Activated naive CD4-positive, alpha-beta T cell treated with anti-CD3 and anti-CD28 coated beads, Interleukin-2, amount 10 ng/mL, durations not matched to agents 7 days and 5 days (primary cell): Measurements from ENCODE around the gene ALK.
A peak's percentile ranks its signal among the peaks of the same experiment; 100 is the strongest.

ENCODE experiments used
- CTCF ChIA-PET: fragments of 350-600 bp; sonication (Branson Sonifier 250); formaldehyde crosslinking; loops from one replicate; lab custom pipeline; 2021; ENCODE audit warnings: antibody characterized with exemption; lab: Charles Lee
- DNase-seq: peaks from one replicate; pipeline ENCODE4 v3.0.0-alpha.2; 2020
- H3K27ac Mint-ChIP-seq: one replicate; pipeline ENCODE4 v1.8.0; 2021; ENCODE audit warnings: mild to moderate bottlenecking, moderate library complexity, mixed read lengths
- H3K27me3 Mint-ChIP-seq: one replicate; pipeline ENCODE4 v1.8.0; 2021; ENCODE audit warnings: mild to moderate bottlenecking, mixed read lengths
- H3K36me3 Mint-ChIP-seq: one replicate; pipeline ENCODE4 v1.8.0; 2021; ENCODE audit warnings: mixed read lengths
- H3K4me1 Mint-ChIP-seq: one replicate; pipeline ENCODE4 v1.8.0; 2021; ENCODE audit warnings: mixed read lengths
- H3K4me3 Mint-ChIP-seq: one replicate; pipeline ENCODE4 v1.8.0; 2021; ENCODE audit warnings: mild to moderate bottlenecking, moderate library complexity, mixed read lengths
- H3K9me3 Mint-ChIP-seq: one replicate; pipeline ENCODE4 v1.8.0; 2021; ENCODE audit warnings: mixed read lengths

The ALK gene

DNA sequence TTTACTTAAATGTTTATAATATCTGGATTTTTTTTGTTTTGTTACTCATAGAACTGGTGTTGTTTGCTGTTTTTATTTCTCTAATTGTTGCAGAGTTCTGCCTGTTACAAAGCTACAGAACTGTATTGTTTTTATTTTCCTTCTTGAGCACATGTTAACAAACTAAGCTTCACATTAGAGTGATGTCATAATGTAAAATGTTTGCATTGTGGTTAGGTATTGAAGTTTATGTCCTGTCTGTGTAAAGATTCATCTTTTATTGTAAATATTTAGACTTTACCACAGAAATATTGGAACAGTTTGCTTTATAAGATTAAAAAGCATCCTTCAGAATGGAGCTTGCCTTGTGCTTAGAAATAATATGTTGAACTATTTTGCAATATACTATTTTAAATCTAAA is 738.5 kb downstream of the ALK start:
- CTCF ChIA-PET = no interaction called here
- DNase-seq = no peak
- Mint-ChIP-seq H3K9me3 (peaks cover 4% of the 10 kb centered on the region), H3K27ac (no peak overlapping the region), H3K4me3 (no peak overlapping the region), H3K4me1 (no peaks in the 10 kb centered on the region), H3K27me3 (no peaks in the 10 kb centered on the region), H3K36me3 (peaks cover 32% of the 10 kb centered on the region)

DNA sequence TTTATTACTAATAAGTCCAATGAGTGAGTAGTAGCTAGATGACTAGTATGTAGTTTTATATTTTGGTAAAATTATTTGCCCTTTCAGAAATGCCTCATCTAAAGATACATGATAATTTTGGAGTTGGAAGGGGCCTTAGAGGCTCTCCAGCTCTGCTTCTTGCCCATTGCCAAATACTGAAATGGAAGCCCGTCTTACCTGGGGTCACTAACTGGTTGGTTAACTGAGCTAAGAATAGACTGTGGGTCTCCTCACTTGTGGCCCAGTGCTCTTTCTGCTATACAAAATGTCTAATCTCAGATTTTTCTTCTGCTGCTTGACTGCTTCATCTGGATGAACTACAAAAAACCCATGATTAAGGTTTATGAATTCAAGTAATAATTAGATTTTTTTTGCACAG is 739.1 kb downstream of the ALK start:
- DNase-seq = no peak
- CTCF ChIA-PET = interaction anchor here (1.0 kb wide), 1 partner anchor 223 kb away, joined by 3 read pairs; no protein-coding TSS in a partner anchor
- H3K27me3 Mint-ChIP-seq = no peaks in the 10 kb centered on the region
- peaks cover 27% of the 10 kb centered on the region for H3K36me3 Mint-ChIP-seq
- H3K27ac Mint-ChIP-seq = no peak overlapping the region
- H3K9me3 Mint-ChIP-seq = no peaks in the 10 kb centered on the region
- no peak overlapping the region for H3K4me3 Mint-ChIP-seq
- H3K4me1 Mint-ChIP-seq = no peaks in the 10 kb centered on the region

DNA sequence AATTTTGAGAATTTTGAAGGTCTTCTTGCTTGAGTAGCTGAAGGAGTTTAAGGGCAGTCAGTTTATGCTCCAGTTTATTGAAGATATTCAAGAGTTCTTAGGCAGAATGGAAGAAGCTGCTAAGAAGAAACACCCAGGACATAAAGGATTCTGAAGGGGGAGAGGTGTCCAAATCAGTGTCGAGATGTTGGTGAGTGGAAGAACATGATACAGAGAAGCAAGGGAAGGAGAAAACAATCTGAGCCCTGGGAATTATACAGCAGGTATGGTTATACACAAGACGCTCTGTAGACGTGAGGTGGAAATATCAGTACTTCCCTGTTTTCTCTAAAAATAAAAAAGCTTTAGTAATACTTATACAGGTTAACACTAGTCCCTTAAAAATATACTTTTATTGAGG is 746.0 kb downstream of the ALK start:
- CTCF ChIA-PET = no interaction called here
- H3K4me1 Mint-ChIP-seq = no peaks in the 10 kb centered on the region
- H3K4me3 Mint-ChIP-seq = no peak overlapping the region
- H3K27me3 Mint-ChIP-seq = no peaks in the 10 kb centered on the region
- no peaks in the 10 kb centered on the region for H3K9me3 Mint-ChIP-seq
- no peak overlapping the region for H3K27ac Mint-ChIP-seq
- peaks cover 32% of the 10 kb centered on the region for H3K36me3 Mint-ChIP-seq
- no peak for DNase-seq

DNA sequence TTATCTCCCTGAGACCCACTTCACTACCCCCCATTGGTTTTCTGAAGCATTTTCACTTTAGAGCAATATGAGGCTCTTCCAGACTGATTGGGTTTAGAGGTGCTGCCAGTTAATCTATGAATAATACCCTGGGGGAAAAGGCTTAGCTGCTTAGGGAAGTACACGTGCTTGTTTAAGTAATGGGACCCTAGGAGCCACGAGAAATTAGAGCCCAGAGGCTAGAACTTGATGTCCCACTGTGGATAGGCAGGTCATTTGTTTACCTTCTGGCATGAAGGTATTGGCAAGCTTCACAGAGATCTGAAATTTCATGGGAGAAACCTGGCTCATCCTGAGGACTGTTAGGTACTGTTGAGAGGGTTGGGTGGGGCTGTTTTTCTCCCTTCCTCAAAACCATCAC is 746.4 kb downstream of the ALK start:
- peaks cover 31% of the 10 kb centered on the region for H3K36me3 Mint-ChIP-seq
- DNase-seq = no peak
- no peaks in the 10 kb centered on the region for H3K27me3 Mint-ChIP-seq
- CTCF ChIA-PET = no interaction called here
- H3K27ac Mint-ChIP-seq = no peak overlapping the region
- H3K4me1 Mint-ChIP-seq = no peaks in the 10 kb centered on the region
- no peak overlapping the region for H3K4me3 Mint-ChIP-seq
- no peaks in the 10 kb centered on the region for H3K9me3 Mint-ChIP-seq

DNA sequence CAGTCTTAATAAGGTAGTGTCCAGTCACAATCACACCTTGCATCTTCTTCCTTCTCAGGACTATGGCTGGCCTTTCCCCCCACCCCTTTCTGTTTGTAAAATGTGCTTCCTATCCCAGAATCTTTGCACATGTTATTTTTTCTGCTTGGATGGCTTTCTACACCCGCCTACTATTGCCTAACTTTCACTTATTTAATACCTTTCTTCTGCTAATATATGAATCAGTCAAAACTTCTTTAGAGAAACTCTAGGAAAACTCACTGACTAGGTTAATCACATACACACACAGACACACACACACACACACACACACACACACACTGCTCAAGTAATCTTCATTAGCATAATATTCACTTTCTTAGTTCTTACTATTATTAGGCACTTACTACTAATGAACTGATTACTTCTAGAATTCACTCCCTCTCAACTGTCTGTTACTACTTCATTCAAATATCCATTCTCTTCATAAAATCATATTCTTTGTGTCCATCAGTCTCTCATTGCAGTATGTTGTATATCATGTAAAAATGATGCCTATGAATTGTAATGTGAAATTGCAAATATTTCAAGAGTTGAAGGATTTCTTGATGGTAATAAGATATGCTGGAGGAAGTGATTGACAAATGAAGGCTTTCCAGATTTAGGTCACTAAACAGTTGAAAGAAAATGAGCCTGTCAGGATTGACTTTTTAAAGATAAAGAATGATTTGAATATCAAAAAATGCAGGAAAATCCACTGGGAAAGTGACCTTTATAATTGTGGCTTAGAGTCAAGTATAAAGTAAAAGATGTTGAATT is 754.9 kb downstream of the ALK start:
- Mint-ChIP-seq H3K9me3 (no peaks in the 10 kb centered on the region), H3K4me3 (no peak overlapping the region), H3K4me1 (no peaks in the 10 kb centered on the region), H3K36me3 (peaks cover 35% of the 10 kb centered on the region), H3K27ac (no peak overlapping the region), H3K27me3 (no peaks in the 10 kb centered on the region)
- CTCF ChIA-PET = no interaction called here
- DNase-seq = no peak

DNA sequence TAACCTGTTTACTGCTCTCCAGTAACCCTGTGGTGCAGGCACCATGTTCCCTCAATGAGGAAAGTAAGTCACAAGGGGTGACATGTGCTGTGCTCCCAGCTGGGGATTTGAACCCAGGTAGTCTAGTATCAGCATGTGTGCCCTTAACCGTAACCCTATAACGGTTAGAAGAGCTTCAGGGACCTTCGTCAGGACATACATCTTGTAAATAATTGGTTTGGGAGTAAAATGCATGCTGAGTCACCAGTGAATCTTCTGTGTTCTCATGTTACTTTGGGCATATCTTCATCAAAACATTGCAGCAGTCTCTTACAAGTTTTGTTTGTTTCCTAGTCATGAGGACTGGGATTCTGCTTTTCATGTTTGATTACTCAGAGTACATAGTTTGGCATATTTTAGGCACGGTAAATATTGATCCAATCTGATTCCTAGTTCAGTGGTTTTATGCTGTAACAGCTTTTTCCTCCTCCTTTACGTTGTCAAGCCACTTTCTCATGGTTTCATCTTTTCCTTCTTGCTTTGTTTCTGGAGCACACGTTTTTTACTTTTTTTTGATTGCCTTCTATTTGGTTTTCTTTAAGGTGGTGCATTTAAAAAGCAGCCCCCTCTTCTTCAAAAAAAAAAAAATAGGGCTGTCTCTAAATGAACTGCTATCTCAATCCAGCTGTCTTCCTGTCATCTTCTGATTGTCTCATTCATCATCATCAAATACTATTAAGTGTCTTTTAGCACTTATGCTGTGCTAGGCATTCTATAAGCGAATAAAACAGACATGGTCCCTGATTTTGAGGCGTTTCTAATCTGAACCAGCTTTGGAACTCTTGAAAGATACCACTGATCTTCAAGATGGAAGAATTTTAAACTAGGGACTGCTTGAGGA is 755.8 kb downstream of the ALK start:
- Mint-ChIP-seq H3K27ac (no peak overlapping the region), H3K9me3 (no peaks in the 10 kb centered on the region), H3K4me3 (no peak overlapping the region), H3K27me3 (no peaks in the 10 kb centered on the region), H3K4me1 (no peaks in the 10 kb centered on the region), H3K36me3 (peaks cover 38% of the 10 kb centered on the region)
- CTCF ChIA-PET = interaction anchor here (1.5 kb wide), 1 partner anchor 207 kb away, joined by 6 read pairs; no protein-coding TSS in a partner anchor
- no peak for DNase-seq

DNA sequence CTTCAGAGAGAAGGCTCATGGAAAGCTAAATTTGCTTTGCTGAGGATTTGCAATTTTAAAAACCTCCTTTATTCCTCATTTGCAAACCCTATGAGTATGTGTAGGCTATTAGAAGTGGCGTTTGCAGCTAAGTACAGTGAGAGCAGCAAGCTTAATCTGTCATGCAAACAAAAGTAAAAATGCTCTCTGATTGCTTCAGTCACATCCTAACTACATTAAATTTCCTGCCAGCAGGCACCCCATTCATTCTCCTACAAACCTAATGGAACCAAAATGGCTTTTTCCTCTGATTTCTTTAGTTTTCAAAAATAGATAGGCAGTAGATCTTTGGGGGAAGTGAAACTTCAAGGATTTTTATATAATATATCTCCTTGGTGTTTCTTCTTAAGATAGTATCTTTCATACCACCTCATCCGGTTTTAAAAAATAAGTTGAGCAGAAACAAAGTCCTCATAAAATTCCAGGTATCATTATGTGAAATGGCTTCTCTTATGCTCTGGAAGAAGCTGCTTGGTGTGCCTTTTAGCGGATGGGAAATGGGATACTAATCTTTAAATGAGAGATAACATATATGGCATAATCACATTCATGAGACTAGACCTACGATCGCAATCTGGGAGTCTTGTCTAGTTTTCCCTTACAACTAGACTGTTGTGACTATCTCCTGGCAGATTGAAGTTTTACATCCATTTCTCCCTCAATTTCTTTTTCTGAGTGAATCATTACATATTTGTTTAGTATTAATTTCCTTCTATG is 757.1 kb downstream of the ALK start:
- Mint-ChIP-seq H3K4me1 (no peaks in the 10 kb centered on the region), H3K27ac (no peak overlapping the region), H3K27me3 (no peaks in the 10 kb centered on the region), H3K9me3 (no peaks in the 10 kb centered on the region), H3K36me3 (peaks cover 37% of the 10 kb centered on the region), H3K4me3 (no peak overlapping the region)
- CTCF ChIA-PET = interaction anchor here (0.7 to 1.5 kb wide), 2 partner anchors 205 to 420 kb away, joined by 3 to 6 read pairs; no protein-coding TSS in a partner anchor
- no peak for DNase-seq

DNA sequence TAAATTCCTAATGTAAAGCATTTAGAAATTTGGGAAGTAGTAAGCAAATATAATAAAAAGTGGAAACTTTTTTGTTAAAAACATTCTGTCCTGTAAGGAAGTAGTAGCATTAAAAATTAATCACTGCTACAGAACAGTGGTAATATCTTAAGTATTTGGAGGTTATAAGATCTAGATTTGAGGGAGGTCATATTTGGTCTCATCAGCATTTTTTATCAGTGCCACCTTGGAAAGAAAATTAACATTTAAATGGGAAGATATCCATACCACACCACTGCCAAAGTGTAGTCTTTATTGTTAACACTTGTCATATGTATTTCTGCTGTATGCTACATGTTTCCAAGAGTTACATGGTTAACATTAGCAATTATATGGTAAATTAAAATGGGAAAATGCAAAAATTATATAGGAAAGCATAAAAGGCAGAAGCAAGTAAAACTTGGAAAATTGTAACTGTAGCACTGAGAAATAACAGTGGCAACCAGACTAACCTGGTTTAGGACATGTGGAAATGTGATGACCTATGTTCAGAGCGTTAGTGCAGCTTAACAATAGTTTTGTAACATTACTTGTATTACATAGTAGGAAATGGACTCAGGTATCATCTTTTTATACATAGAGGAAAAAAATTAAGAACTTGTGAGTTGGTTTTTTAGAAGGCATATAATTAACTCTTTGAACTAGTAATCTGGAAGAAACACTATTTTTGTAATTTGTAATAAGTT is 759.0 kb downstream of the ALK start:
- no peaks in the 10 kb centered on the region for H3K27me3 Mint-ChIP-seq
- H3K27ac Mint-ChIP-seq = no peak overlapping the region
- CTCF ChIA-PET = no interaction called here
- H3K36me3 Mint-ChIP-seq = peaks cover 43% of the 10 kb centered on the region
- DNase-seq = no peak
- H3K4me1 Mint-ChIP-seq = no peaks in the 10 kb centered on the region
- H3K4me3 Mint-ChIP-seq = no peak overlapping the region
- H3K9me3 Mint-ChIP-seq = no peaks in the 10 kb centered on the region

DNA sequence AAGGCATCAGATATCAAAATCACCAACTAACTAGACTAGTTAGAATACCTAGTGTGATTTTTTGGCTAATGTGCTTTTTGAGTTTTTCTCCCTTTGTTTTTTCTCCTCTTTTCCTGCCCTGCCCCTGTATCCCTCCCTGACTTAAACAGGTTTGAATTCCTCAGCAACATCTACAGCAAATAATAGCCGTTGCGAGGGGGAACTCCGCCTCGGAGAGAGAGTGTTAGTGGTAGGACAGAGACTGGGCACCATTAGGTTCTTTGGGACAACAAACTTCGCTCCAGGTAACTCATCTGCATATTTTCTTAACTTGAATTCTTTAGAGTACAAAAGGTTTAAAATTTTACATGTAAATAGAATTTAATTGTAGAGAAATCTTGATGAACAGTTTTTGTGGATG is 761.2 kb downstream of the ALK start:
- no peak for DNase-seq
- Mint-ChIP-seq H3K4me1 (no peaks in the 10 kb centered on the region), H3K36me3 (peaks cover 48% of the 10 kb centered on the region), H3K4me3 (no peak overlapping the region), H3K9me3 (no peaks in the 10 kb centered on the region), H3K27me3 (no peaks in the 10 kb centered on the region), H3K27ac (no peak overlapping the region)
- CTCF ChIA-PET = no interaction called here

DNA sequence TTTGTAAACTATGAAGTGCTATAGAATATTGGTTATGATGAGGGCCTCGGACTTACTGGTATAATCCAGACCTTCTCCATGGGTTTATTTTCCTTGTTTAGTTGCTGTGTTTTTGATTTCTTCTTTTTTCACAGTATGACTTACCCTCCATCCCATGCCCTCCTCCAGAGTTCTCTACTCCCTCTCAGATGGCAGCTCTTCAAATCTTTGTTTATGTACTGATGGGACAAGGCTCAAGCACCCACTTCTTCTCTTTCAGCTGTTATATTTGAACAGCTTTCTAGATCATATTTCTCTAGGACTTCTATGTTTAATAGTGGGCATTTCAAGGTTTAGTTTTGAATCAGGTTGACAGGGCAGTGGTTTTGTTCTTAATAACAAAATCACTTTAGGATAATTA is 762.3 kb downstream of the ALK start:
- no peaks in the 10 kb centered on the region for H3K4me1 Mint-ChIP-seq
- peaks cover 54% of the 10 kb centered on the region for H3K36me3 Mint-ChIP-seq
- H3K4me3 Mint-ChIP-seq = no peak overlapping the region
- DNase-seq = no peak
- no peaks in the 10 kb centered on the region for H3K9me3 Mint-ChIP-seq
- H3K27me3 Mint-ChIP-seq = no peaks in the 10 kb centered on the region
- CTCF ChIA-PET = no interaction called here
- H3K27ac Mint-ChIP-seq = peak overlapping the region; percentile 0

DNA sequence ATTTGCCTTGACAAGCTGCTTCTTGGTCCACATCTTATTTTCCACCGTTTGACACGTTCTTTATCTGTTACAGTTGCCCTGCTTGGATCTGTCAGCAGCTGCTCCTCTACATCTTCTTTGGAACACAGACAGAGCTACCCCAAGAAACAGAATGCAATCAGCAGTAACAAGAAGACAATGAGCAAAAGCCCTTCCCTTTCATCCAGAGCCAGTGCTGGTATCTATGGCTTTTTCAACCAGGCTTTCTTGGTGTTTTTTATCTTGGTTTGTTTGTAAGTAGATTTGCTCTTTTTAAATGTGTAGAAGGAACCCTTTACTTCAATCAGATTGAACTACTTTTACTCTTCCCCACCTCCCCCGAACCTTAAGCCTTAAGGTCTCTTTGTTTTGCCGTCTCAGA is 764.3 kb downstream of the ALK start:
- CTCF ChIA-PET = no interaction called here
- Mint-ChIP-seq H3K4me1 (no peaks in the 10 kb centered on the region), H3K27ac (no peak overlapping the region), H3K9me3 (no peaks in the 10 kb centered on the region), H3K4me3 (no peak overlapping the region), H3K27me3 (no peaks in the 10 kb centered on the region), H3K36me3 (peaks cover 62% of the 10 kb centered on the region)
- DNase-seq = no peak

DNA sequence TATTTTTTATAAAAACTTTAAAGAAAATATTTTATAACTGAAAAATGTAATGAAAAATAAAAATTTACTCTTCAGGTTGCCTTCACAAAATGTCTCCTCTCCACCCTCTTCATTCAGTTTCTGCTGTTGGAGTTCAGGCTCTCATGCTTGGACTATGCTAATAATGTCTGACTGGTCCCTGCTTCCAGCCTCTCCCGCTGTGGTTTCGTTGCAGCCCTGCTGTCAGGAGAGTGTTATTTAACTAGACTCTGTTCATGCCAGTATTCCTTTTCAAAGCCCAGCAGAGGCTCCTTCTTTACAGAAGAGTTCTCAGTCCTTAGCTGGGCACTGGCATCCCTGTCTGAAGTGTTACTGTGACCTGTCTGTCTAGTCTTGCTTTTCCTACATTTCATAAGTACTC is 765.8 kb downstream of the ALK start:
- H3K36me3 Mint-ChIP-seq = peaks cover 56% of the 10 kb centered on the region

DNA sequence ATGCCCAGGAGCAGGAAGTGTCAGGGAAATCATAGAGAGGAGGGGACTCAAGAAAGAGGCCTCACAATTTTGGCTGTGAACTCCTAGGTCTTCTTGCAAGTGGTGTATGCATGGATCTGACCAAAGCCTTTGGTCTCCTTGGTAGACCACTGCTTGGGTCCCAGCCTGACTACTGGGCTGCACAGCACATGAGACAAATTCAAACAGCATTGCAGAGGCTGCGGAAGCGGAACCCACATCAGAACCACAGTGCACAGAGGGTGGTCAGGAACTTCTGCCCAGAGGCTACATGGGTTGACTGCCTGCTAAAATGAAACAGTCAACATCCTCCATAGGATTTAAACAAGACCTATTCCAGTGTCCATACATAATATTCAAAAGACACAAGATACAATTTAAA is 766.8 kb downstream of the ALK start:
- CTCF ChIA-PET = no interaction called here
- Mint-ChIP-seq H3K4me1 (no peaks in the 10 kb centered on the region), H3K27ac (no peak overlapping the region)

More for the DNA sequence above, 765.8 kb downstream of the ALK start:
- CTCF ChIA-PET = no interaction called here
- Mint-ChIP-seq H3K9me3 (no peaks in the 10 kb centered on the region), H3K4me1 (no peaks in the 10 kb centered on the region), H3K4me3 (no peak overlapping the region), H3K27me3 (no peaks in the 10 kb centered on the region), H3K27ac (no peak overlapping the region)
- no peak for DNase-seq

More for the DNA sequence above, 766.8 kb downstream of the ALK start:
- no peaks in the 10 kb centered on the region for H3K9me3 Mint-ChIP-seq
- H3K4me3 Mint-ChIP-seq = no peak overlapping the region
- H3K36me3 Mint-ChIP-seq = peaks cover 53% of the 10 kb centered on the region
- DNase-seq = no peak
- no peaks in the 10 kb centered on the region for H3K27me3 Mint-ChIP-seq
